BE2C (cell line): ENCODE measurements around the gene RTKN.

Experiments used
- DNase-seq: peaks from one replicate; pipeline ENCODE4 v3.0.0-alpha.2; 2020
- H3K27me3 ChIP-seq: fragments of 250-450 bp; sonication (Bioruptor Pico); 2 replicates; pipeline ENCODE4 v1.5.1; 2020; ENCODE audit warnings: mild to moderate bottlenecking
- H3K36me3 ChIP-seq: fragments of 250-450 bp; sonication (Bioruptor Pico); 2 replicates; pipeline ENCODE4 v1.5.1; 2020; ENCODE audit warnings: mild to moderate bottlenecking
- H3K4me1 ChIP-seq: fragments of 250-450 bp; sonication (Bioruptor Pico); 2 replicates; pipeline ENCODE4 v1.5.1; 2020
- H3K4me3 ChIP-seq: 2 replicates; pipeline ENCODE4 v1.5.1; 2011; ENCODE audit warnings: low read depth, low read length
- H3K9me3 ChIP-seq: fragments of 250-450 bp; sonication (Bioruptor Pico); 2 replicates; pipeline ENCODE4 v1.5.1; 2020
- CTCF ChIP-seq: IDR thresholded peaks from 2 replicates; pipeline ENCODE4 v1.5.1; 2012; ENCODE audit warnings: mild to moderate bottlenecking, low read depth, low read length

Gene RTKN

GRCh38 chr2:74439803-74440377 is 1.8 kb downstream of the RTKN start:
- H3K4me1 ChIP-seq = peaks cover 3% of the 10 kb centered on the region; the same call in 1 of the 2 replicates
- no peak for TF ChIP-seq CTCF
- peak; percentile 30 for DNase-seq
- peak overlapping the region; percentile 69 for H3K4me3 ChIP-seq
- H3K36me3 ChIP-seq = no peaks in the 10 kb centered on the region
- no peaks in the 10 kb centered on the region for H3K27me3 ChIP-seq
- no peaks in the 10 kb centered on the region for H3K9me3 ChIP-seq

- H3K36me3 ChIP-seq = no peaks in the 10 kb centered on the region
- TF ChIP-seq CTCF = no peak
- H3K27me3 ChIP-seq = no peaks in the 10 kb centered on the region
- no peak for DNase-seq
- no peaks in the 10 kb centered on the region for H3K9me3 ChIP-seq
- H3K4me3 ChIP-seq = peak overlapping the region; percentile 69
- H3K4me1 ChIP-seq = peaks cover 3% of the 10 kb centered on the region; the same call in 1 of the 2 replicates
Measured at GRCh38 chr2:74439373-74439772, 2.4 kb downstream of the RTKN start.

- Histone ChIP-seq H3K36me3 (no peaks in the 10 kb centered on the region), H3K9me3 (no peaks in the 10 kb centered on the region), H3K27me3 (no peaks in the 10 kb centered on the region), H3K4me3 (no peak overlapping the region), H3K4me1 (peaks cover 3% of the 10 kb centered on the region; the same call in 1 of the 2 replicates)
- no peak for TF ChIP-seq CTCF
- DNase-seq = no peak
Measured at GRCh38 chr2:74438248-74438647, 3.5 kb downstream of the RTKN start.

GRCh38 chr2:74436848-74437695 is 4.7 kb downstream of the RTKN start:
- Histone ChIP-seq H3K4me3 (no peak overlapping the region), H3K27me3 (no peaks in the 10 kb centered on the region), H3K4me1 (peaks cover 3% of the 10 kb centered on the region; the same call in 1 of the 2 replicates), H3K36me3 (no peaks in the 10 kb centered on the region), H3K9me3 (no peaks in the 10 kb centered on the region)
- no peak for TF ChIP-seq CTCF
- DNase-seq = no peak

- H3K4me1 ChIP-seq = peaks cover 3% of the 10 kb centered on the region; the same call in 1 of the 2 replicates
- no peaks in the 10 kb centered on the region for H3K9me3 ChIP-seq
- no peak for DNase-seq
- no peaks in the 10 kb centered on the region for H3K36me3 ChIP-seq
- TF ChIP-seq CTCF = no peak
- H3K27me3 ChIP-seq = no peaks in the 10 kb centered on the region
- H3K4me3 ChIP-seq = no peak overlapping the region
Measured at GRCh38 chr2:74436111-74436805, 5.5 kb downstream of the RTKN start.
